GM12891 (cell line): ENCODE measurements around the gene RASGRP3.

ENCODE experiments used
- PAX5 ChIP-seq: IDR thresholded peaks from 2 replicates; pipeline ENCODE4 v1.6.1; 2011; ENCODE audit warnings: low read length, moderate library complexity, mild to moderate bottlenecking; ENCODE audit not compliant: insufficient read depth, severe bottlenecking
- POLR2A ChIP-seq: IDR thresholded peaks from 2 replicates; pipeline ENCODE4 v1.6.1; 2011; ENCODE audit warnings: low read depth, low read length, control low read depth
- POLR2AphosphoS5 ChIP-seq: IDR thresholded peaks from 2 replicates; pipeline ENCODE4 v1.6.1; 2011; ENCODE audit warnings: low read depth, low read length, control low read depth
- POU2F2 ChIP-seq: IDR thresholded peaks from 2 replicates; pipeline ENCODE4 v1.6.1; 2011; ENCODE audit warnings: low read depth, mild to moderate bottlenecking, control low read depth, low read length, moderate library complexity
- SPI1 ChIP-seq: IDR thresholded peaks from 2 replicates; pipeline ENCODE4 v1.6.1; 2011; ENCODE audit warnings: low read depth, low read length, control low read depth
- TAF1 ChIP-seq: IDR thresholded peaks from 2 replicates; pipeline ENCODE4 v1.6.1; 2011; ENCODE audit warnings: low read depth, low read length, control low read depth

DNA sequence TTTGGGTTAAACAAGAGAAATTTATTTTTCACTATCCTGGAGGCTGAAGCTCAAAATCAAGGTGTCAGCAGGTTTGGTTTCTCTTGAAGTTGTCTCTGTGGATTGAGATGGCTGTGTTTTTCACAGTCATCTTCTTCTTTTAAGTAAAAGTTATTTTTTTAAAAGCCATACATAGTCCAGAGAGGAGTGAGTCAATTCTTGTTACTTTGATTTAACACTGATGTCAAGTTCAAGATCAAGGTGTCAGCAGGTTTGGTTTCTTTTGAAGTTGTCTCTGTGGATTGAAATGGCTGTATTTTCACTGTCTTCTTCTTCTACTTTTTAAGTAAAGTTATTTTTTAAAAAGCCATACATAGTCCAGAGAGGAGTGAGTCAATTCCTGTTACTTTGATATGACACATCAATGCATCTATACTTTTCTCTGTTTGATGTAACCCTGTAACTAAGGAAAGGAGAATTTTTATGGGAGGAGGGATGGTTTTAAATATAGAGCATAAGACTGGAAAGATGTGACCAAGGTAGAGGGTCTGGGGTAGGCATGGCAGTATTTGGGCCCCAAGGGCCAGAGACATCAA, 22.5 kb upstream of the RASGRP3 start:
- no peak for TF ChIP-seq TAF1
- no peak for TF ChIP-seq POLR2AphosphoS5
- TF ChIP-seq POLR2A, result no peak
- TF ChIP-seq SPI1, result no peak
- TF ChIP-seq PAX5, result no peak
- TF ChIP-seq POU2F2, result no peak
